ENCODE measurements around the gene ZFYVE1.
"Not testable (repeated sequence)": the region's sequence is repeated elsewhere in the genome, so short reads cannot be mapped to it uniquely, and the experiment has no call there.

ZFYVE1 gene

DNA sequence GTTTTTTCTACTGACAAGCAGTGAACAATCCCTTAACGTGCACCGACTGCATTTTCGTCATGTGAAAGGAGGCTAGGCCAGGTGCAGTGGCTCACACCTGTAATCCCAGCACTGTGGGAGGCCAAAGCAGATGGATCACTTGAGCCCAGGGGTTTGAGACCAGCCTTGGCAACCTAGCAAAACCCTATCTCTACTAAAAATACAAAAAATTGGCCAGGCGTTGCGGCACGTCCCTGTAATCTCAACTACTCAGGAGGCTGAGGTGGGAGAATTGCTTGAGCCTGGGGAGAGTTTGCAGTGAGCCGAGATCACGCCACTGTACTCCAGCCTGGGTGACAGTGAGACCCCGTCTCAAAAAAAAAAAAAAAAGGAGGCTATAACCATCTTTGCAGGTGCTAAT is 22.3 kb downstream of the ZFYVE1 start:
- not testable (repeated sequence) for DNase-seq (ENCODE audit: low read depth in 2 of 2)

DNA sequence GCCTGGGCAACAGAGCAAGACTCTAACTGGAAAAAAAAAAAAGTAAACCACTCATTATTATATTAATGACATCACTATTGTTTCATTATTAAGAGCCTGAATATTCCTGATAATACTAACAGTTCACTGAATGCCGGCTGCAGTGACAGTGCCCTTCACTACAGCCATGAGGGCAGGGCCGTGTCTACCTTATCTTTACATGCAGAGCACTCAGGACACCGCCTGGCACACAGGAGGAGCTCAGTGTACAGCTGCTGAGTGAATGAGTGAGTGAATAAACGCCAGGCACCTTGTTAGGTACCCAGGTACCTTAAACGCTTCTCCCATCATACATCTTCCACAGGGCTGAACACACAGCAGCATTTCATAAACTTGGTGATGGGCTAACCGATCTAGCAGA is 23.2 kb downstream of the ZFYVE1 start:
- DNase-seq (ENCODE audit: low read depth in 2 of 2) = no peak

DNA sequence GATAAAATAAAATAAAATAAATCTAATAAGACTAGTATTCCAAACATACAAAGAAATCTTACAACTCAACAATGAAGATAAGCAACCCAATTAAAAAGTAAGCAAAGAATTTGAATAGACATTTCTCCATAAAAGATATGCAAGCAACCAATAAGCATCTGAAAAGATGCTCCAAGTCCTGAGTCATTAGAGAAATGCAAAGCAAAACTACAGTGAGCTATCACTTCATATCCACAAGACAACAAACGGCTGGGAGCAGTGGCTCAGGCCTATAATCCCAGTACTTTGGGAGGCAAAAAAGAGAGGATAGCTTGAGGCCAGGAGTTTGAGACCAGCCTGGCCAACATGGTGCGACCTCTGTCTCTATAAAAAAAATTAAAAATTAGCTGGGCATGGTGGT is 26.8 kb downstream of the ZFYVE1 start:
- no peak for DNase-seq (ENCODE audit: low read depth in 2 of 2)

DNA sequence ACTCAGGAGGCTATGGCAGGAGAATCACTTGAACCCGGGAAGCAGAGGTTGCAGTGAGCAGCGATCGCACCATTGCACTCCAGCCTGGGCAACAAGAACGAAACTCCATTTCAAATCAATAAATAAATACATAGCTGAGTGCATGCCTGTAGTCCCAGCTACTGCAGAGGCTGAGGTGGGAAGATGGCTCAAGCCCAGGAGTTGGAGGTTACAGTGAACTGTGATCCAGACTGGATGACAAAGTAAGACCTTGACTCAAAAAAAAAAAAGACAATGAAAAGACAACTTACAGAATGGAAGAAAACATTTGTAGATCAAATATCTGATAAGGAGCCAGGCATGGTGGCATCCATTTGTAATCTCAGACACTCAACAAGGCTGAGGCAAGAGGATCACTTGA is 27.6 kb downstream of the ZFYVE1 start:
- no peak for DNase-seq (ENCODE audit: low read depth in 2 of 2)

DNA sequence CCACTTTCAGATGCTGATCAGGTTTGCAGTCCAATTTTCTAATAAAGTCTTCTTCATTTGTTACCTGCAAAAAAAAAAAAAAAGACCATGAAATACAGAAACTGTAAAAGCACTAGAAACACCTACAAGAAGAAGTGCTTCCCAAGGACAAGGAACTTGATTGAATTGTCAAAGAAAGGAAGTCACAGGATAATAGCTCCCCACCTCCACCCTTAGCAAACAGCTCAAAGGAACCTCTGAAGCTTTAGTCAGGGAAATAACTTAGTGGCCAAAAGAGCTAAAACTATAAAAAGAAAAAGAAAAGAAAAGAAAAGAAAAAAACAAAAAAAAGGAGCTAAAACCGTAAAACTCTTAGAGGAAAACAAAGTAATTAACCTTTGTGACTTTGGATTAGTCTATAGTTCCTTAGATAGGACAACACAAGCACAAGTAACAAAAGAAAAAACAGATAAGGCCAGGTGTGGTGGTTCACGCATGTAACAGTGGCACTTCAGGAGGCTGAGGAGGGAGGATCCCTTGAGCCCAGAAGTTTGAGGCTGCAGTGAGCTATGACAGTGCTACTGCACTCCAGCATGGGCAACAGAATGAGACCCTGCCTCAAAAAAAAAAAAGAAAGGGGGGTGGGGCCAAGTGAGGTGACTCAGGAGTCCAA is 28.5 kb downstream of the ZFYVE1 start:
- DNase-seq (ENCODE audit: low read depth in 2 of 2) = no peak

DNA sequence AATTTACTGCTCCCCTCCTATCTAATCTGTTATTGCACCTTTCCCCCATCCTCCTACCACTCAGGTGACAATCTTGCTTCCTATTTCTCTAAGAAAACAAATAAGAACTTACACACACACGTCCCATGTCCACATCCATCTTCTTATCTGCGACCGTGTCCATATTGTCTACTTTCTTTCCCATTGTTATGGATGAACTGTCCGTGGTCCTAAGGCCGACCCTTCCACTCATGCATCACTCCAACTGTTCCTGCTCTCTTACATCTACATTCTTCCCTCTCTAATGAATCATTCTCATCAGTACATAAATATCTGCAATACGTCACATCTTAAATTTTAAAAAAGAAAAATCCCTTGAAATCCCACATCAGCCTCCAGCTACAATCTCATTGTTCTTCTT is 30.0 kb downstream of the ZFYVE1 start:
- no peak for DNase-seq (ENCODE audit: low read depth in 2 of 2)

DNA sequence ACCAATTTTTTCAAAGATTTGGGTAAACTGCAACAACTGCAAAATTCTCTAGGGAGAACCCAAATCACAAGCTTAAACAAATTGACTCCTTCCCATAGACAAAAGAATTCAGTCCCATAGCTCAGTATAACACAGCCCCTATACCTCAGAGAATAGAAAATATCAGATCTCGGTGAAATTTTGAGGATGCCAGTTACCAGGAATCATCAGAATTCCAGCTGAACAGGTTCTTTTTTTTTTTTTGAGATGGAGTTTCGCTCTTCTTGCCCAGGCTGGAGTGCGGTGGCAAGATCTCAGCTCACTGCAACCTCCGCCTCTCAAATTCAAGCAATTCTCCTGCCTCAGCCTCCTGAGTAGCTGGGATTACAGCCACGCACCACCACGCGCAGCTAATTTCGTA is 36.7 kb downstream of the ZFYVE1 start:
- no peak for DNase-seq (ENCODE audit: low read depth in 2 of 2)

DNA sequence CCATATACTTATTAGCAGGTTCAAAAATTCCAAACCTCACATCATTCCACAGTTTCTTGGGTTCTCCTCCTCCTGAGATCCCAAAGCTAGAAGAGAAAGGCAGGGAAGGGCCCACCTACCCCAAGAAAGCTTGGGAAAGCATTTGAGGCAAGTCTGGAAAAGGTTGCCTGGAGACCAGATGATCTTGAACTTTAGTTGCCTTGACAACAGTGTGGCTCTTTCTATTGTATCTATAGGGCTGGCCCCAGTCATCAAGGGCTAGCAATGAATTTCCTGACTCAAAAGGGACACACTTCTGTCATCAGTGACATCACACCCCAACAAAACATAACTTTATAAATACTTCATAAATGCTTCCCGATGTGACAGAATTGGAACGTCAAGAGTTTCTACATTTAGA is 40.0 kb downstream of the ZFYVE1 start:
- no peak for DNase-seq (ENCODE audit: low read depth in 2 of 2)

DNA sequence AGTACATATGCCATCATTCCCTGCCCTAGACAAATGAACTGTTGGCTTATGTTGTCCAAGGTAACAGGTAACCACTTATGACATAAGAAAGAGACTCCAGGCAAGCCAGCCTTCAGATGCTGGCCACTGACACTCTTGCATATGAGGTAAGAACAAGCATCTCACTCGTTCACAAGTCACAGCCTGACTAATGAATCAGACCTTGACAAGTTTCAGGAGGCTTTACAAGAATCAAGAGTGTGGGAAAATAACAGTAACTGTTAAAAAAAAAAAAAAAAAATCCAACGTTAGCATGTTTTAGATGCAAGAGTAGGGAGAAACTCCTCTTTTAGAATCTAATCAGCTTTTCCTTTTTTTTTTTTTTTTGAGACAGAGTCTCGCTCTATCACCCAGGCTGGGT is 40.7 kb downstream of the ZFYVE1 start:
- DNase-seq (ENCODE audit: low read depth in 2 of 2) = no peak

DNA sequence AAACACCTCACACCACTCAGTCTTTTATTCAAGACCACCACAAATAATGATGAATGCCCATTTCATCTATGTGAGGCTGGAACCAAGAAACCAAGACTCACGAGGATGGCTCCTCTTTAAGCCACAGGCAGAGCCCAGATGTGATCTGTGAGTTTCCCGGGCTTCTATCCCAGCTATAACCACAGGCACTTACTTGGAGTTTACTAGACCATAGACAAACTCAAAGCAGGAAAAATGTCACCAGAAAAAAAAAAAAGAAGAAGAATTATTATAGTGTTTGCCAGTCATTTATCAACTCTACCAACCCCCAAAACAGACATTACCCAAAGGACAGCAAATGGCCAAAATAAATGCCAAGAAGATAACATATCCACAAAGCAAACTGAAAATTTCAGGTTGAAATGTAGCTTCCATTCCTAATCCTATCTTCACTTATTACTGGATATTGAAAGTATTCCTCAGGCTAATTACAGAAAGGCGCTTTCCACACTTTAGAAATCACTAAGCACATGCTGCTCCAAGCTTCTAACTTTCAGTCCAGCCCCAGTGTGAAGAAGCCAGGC is 44.7 kb downstream of the ZFYVE1 start:
- DNase-seq (ENCODE audit: low read depth in 2 of 2) = no peak

DNA sequence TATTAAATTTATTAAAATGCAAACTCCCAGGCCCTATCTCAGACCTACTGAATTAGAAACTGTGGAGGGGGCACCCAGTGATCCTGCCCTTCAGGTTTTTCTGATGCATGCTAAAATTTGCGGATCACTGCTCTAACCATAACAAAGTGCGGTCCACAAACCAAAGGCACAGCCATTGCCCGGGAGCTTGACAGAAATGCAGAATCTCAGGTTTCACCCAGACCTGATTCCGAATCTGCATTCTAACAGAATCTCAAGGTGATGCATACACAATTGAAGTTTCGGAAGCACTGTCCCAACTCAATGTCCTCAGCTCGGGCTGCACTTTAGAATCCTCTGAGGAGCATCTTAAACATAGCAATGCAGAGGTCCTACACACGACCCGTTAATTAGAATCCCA is 46.0 kb downstream of the ZFYVE1 start:
- DNase-seq (ENCODE audit: low read depth in 2 of 2) = no peak

DNA sequence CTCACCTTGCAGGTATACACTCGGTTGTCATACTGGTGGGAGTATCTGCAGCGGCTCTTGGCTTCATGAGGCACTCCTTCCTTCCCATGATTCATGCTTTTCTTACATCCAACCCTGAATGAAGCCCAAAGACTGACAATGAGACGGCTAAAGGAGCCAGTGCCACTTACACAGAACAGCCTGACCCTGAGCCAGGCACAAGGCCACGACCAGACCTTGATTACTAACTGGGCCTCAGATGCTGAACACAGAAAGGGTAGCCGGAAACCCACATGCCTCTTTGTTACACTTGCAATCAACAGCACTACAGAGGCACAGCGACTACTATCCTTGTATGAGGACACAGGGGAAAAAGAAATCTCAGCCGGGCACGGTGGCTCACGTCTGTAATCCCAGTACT is 48.0 kb downstream of the ZFYVE1 start:
- DNase-seq (ENCODE audit: low read depth in 2 of 2) = no peak

DNA sequence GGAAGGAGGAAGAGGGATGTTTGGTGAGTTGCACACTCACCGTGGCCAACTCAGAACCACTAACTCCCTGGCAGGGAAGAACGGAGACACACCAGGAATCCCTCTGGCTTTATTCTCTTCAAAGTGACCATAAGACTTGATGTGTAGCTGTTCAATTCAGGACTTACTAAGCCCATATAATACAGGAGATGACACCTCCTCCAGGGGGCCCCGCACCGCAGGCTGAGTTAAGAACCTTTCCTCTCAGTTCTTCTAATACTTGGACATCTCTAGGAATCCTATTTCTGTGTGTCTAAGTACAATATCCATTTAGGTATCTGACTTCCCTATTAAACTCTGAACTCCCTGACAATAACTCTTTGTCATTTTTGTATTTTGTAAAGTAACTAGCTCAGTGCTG is 51.1 kb downstream of the ZFYVE1 start:
- no peak for DNase-seq (ENCODE audit: low read depth in 2 of 2)

DNA sequence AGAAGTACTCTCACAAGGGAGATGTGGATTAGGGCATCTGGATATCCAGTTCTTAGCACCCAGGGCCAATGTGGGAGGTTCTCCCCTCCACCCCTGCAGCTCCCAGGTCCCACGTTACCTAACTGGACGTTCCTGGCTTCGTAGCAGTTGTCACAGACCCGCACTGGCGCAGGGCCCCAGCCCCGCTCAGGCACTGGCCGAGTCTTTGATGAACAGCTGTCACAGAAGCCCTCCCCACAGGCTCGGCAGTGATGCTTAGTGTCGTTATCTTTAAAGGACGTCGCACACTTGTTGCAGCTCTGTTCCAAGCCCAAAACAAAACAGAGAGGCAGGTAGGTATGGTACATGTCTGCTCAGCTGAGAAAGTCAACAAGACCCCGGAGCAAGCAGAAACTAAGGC is 52.2 kb downstream of the ZFYVE1 start:
- no peak for DNase-seq (ENCODE audit: low read depth in 2 of 2)

DNA sequence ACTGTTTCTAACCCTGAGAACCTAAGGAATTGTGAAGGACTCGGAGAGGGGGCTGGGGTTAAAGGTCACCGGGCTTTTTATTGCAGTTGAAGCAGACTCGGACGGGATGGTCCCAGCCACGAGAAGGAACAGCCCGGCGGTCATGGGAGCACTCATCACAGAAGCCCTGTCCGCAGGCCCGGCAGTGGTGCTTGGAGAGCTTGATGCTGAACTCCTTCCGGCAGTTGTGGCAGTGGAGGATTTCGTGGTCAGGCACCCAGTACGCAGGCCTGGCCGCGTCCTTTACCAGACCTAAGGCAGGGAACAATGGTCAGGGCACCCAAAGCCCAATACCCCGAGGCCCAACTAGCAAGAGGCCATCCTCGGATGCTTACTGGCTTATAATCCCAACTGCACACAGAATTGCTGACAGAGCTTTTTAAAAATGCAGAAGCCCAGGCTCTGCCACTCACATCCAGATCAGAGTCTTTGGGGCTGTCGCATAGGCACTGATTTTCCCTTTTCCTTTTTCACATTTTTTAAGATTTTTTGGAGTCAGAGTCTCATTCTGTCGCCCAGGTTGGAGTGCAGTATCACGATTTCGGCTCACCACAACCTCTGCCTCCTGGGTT is 56.0 kb downstream of the ZFYVE1 start:
- no peak for DNase-seq (ENCODE audit: low read depth in 2 of 2)

DNA sequence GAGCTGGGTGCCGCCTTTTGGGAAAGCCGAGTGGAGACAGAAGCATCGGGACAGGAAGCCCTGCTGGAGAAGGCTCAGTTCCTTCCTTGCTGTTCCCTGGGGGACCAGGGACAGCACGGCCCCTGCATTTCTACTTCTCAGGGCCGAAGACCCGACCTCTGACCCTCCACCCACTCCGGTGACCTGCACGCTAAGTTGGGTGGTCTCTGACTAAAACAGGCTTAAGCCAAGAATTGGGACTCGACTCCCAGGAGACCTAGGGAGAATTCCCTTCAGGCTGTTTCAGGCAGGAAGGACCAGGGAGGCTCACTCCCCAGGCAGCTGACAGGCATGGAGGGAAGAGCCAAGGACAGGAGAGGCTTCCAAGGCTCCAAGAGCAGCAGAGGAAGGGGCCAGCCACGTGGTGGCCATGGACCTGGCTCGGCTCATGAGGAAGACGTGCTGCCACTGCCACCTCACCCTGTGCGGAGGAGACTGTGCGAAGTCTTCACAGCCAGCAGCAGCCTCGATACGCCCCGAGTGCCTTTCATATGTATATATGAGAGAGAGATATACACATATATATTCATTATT is 56.8 kb downstream of the ZFYVE1 start:
- DNase-seq (ENCODE audit: low read depth in 2 of 2) = no peak

DNA sequence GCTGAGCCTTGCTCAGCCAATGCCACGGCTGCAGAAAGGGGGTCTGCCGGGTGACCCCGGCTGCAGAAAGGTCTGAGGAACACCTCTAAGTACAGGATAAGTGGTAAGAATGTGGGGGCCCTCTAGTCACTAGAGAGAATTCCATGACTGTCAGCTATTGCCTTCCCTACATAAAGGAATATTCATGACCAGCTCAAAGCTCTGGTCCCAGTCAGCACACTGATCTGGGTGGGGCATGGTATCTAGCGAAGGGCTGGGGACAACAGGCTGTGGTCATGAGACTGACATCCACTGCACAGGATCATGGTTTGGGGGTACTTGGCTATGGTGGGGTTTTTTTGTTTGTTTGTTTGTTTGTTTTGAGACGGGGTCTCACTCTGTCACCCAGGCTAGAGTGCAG is 58.6 kb downstream of the ZFYVE1 start:
- DNase-seq (ENCODE audit: low read depth in 2 of 2) = no peak

DNA sequence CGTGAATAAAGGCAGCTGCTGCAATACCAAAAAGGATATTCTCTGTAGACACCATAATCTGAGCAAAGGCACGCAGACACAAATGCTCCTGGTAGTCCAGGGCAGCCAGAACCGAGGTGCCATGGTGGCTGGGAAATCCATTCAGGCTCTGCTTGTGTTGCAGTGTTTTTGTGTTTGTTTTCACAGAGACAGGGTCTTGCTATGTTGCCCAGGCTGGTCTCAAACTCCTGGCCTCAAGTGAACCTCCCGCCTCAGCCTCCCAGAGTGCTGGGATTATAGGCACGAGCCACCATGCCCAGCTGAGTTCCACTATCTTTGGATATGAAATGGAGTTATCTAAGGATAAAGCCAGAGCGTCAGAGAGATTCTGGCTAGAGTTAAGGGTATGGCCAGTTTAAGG is 60.9 kb downstream of the ZFYVE1 start:
- DNase-seq (ENCODE audit: low read depth in 2 of 2) = no peak

DNA sequence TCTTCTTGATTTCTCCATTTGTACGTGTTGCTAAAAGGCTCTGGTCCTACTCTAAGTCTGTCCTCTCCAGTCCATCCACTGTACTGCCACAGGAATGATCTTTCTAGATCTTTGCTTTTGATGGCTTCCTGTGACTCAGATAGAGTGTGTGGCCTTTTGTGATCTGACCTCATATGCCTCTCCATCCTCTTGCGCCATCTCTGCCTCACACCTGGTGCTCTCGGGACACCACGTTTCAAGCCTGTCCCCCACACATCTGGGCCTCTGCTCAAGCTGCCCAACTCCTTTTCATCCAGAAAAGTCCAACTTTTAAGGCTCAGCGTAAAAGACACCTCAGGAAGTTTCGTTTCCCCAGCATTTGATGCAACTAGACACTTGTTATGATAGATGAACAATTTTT is 61.7 kb downstream of the ZFYVE1 start:
- no peak for DNase-seq (ENCODE audit: low read depth in 2 of 2)

DNA sequence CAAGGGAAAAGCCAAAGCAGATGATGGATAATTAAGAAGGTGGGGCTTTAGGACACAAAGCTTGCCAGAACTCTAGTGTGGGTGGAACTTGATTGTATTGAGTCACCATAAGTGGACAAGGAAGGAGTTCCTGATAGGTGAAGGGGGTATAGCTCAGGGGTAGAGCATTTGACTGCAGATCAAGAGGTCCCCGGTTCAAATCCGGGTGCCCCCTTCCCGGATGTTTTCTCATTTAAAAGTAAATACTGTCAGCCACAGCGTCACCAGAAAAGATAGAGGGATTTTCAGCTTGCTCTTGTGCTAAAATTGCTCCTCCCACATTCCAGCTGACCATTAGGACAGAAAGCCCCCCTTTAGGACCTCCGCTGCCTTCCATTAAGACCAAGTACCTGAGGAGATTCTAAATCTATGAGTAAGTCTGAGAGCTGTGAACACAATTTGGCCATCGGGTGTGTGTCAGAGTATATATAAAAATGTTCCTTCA is 64.0 kb downstream of the ZFYVE1 start:
- DNase-seq (ENCODE audit: low read depth in 2 of 2) = no peak

DNA sequence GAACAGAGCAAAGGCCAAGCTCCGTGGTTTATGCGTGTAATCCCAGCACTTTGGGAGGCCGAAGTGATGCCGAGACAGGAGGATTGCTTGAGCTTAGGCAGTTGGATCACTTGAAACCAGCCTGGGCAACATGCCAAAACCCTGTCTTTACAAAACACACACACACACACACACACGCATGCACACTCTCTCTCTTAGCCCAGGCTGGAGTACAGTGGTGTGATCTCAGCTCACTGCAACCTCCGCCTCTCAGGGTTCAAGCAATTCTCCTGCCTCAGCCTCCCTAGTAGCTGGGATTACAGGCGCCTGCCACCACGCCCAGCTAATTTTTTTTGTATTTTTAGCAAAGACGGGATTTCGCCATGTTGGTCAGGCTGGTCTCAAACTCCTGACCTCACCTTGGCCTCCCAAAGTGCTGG is 64.6 kb downstream of the ZFYVE1 start:
- DNase-seq (ENCODE audit: low read depth in 2 of 2) = not testable (repeated sequence)

DNA sequence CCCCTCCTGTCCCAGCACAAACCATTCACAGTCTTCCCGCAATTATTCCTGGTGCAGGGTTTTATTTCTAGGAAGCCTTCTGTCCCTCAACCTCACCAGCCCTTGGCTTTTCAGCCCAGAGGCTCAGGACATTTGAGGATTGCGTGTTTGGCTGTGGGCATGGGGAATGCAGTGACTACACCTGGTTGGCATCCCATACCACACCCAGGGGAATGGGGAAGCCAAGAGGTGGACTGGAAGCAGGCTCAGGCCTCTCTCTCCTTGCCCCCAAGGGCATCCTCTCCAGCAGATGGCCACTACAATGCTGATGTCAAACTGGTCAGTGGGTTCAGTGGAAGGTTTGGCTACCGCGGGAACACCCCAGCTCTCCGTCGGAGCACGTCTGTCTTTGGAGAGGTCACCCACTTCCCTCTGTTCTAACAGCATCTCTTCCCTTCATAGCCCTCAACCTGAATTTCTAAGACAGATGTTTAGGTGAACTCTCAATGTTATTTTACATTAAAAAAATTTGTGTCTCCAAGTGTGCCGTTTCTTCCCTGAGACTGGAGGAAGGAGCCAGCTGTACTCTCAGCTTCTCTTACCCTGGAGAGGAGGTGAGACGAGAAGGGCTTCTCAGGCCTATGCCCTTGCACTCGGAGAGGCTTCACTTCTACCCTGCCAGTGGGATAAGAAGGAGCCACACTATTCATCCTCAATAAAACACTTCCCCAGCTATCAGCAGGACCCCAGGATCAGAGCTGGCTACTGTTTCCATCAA is 65.1 kb downstream of the ZFYVE1 start:
- no peak for DNase-seq (ENCODE audit: low read depth in 2 of 2)
